GDM1 (cell line): Measurements from ENCODE around the gene ARSA.

Source experiments
- DNase-seq: peaks from one replicate; lab custom pipeline; 2025; lab: John Stamatoyannopoulos, UW

Gene ARSA

GRCh38 chr22:50579752-50580151 lies 48.2 kb downstream of the ARSA start:
- DNase-seq, result no peak

GRCh38 chr22:50578776-50579310 lies 49.1 kb downstream of the ARSA start:
- no peak for DNase-seq

- DNase-seq, result no peak
Observed at GRCh38 chr22:50577987-50578775, 49.8 kb downstream of the ARSA start, which contains the start of gene CPT1B. TSS of gene CPT1B (minus strand) at chr22:50578427. CDS start at chr22:50577915, 512 bp downstream.

- no peak for DNase-seq
Observed at GRCh38 chr22:50577697-50577986, 50.3 kb downstream of the ARSA start.

- DNase-seq, result no peak
Observed at GRCh38 chr22:50576806-50577696, 50.9 kb downstream of the ARSA start.

GRCh38 chr22:50576070-50576469 lies 51.9 kb downstream of the ARSA start:
- no peak for DNase-seq

GRCh38 chr22:50575426-50575941 lies 52.5 kb downstream of the ARSA start:
- no peak for DNase-seq
